ENCODE measurements around the gene SPSB3. TPM values are rescaled to one million over a fixed set of nuclear protein-coding genes. Genes with fewer than 3 reads are reported as not detected.
A peak's percentile ranks its signal among the peaks of the same experiment; 100 is the strongest.

The SPSB3 gene
- total and polyA plus RNA-seq, 2 of the 13 experiments (the other 11 are each of a cell fraction or from before 2014, with no cell fraction given) = 13.2 to 21.9 TPM

- TF ChIP-seq SNAPC4 (CRISPR knock-in tag; IDR thresholded peaks at IDR 0.05) = no peak
- no peak for TF ChIP-seq ZNF577 (CRISPR knock-in tag; IDR thresholded peaks at IDR 0.05; ENCODE audit: borderline replicate concordance, low read depth)
- TF ChIP-seq REST (IDR thresholded peaks at IDR 0.05; ENCODE audit: borderline replicate concordance in 1 of 2, low read depth in 1 of 2, low read length in 2 of 2) = peak in 1 of 2 experiments; percentile 24; a peak in 1 of 4 replicates
- peak; percentile 72; the same call in 1 of the 2 replicates for TF ChIP-seq NFKB2 (CRISPR knock-in tag; IDR thresholded peaks at IDR 0.05; ENCODE audit: borderline replicate concordance)
- no peak; the same call in 1 of the 2 replicates for TF ChIP-seq ZNF546 (CRISPR knock-in tag; conservative IDR thresholded peaks at IDR 0.05)
- no peak for TF ChIP-seq PHB2 (IDR thresholded peaks at IDR 0.05; ENCODE audit: partially characterized antibody)
- peak in 1 of 2 experiments; percentile 11; a peak in 1 of 4 replicates for TF ChIP-seq NR2F1 (CRISPR knock-in tag; IDR thresholded peaks at IDR 0.05)
- TF ChIP-seq TAF1 (CRISPR knock-in tag; IDR thresholded peaks at IDR 0.05) = peak; percentile 99
- TF ChIP-seq CCAR2 (optimal IDR thresholded peaks at IDR 0.05; ENCODE audit: low read depth, low read length) = no peak
- peak; percentile 85; the same call in 1 of the 2 replicates for TF ChIP-seq ZNF253 (CRISPR knock-in tag; IDR thresholded peaks at IDR 0.05; ENCODE audit: borderline replicate concordance)
- 0 out of 2 replicates have a peak, but pooled peaks have one; percentile 48 for TF ChIP-seq WIZ (CRISPR knock-in tag; IDR thresholded peaks at IDR 0.05)
- peak; percentile 79; the same call in 1 of the 2 replicates for TF ChIP-seq KDM4B (CRISPR knock-in tag; IDR thresholded peaks at IDR 0.05)
- peak; percentile 67; the same call in 1 of the 2 replicates for TF ChIP-seq ZNF784 (CRISPR knock-in tag; IDR thresholded peaks at IDR 0.05; ENCODE audit: borderline replicate concordance)
- TF ChIP-seq NR0B2 (CRISPR knock-in tag; IDR thresholded peaks at IDR 0.05) = no peak
Measured at GRCh38 chr16:1772908-1773702, 9.3 kb downstream of the SPSB3 start, which contains the start of gene MRPS34 (continued).

Data from HepG2 (cell line).